Measurements from ENCODE around the gene SMIM41. TPM values are rescaled to one million over a fixed set of nuclear protein-coding genes. Genes with fewer than 3 reads are reported as not detected.

Gene SMIM41
- polyA plus RNA-seq (2013, experiment 1 of 2), result not detected
- polyA plus RNA-seq (2013, experiment 2 of 2), result not detected

DNA sequence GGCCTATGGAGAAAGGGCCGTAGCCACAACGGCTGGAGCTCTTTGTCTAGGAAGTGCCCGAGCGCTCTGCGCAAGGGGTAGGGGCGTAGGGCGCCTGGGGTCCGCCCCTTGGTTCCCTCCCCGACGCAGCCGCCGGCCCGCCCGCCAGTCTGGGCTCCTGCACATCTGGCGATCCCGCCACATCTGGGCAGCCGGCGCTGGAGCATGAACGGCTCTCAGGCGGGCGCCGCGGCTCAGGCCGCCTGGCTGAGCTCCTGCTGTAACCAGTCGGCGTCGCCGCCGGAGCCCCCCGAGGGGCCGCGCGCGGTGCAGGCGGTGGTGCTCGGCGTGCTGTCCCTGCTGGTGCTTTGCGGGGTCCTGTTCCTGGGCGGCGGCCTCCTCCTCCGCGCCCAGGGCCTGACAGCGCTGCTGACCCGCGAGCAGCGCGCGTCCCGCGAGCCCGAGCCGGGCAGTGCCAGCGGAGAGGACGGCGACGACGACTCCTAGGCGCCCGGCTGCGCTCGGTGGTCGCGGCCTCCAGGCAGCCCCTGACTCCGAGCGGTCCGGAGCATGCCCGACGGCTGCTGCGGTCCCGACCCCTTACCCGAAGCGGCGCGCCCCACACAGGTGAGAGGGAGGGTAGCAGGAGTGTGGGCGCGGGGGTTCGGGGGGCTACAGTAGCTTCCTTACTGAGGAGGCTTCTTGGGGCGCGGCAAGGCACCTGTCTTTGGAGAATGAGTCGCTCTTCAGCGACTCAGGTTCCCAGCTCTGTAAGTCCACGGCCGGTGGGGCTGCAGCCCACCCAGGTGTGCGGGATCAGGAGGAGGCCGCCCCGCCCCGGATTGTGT, at the start of gene SMIM41:
Gene SMIM41 (plus strand): TSS at position 129 of the 827 bp plus-strand sequence. CDS start 76 bp downstream, at position 205.
- Histone ChIP-seq H3K4me3 (ENCODE audit: extremely low read depth, insufficient read depth, low read length, poor library complexity, severe bottlenecking) (no peak within 1 kb of the TSS), H3K36me3 (ENCODE audit: control insufficient read depth, insufficient read depth, low read length) (peaks cover 38% of the 10 kb centered on the region), H3K4me1 (ENCODE audit: control insufficient read depth, insufficient read depth, low read length, poor library complexity, severe bottlenecking) (peaks cover 19% of the 10 kb centered on the region), H3K9me3 (ENCODE audit: control insufficient read depth, low read length) (no peaks in the 10 kb centered on the region), H3K27ac (ENCODE audit: low read depth, low read length, severe bottlenecking) (no peak within 1 kb of the TSS)
- 97% methylated on average over 52 to 76 of the region's 87 CpGs for WGBS, 2 experiments (ENCODE audit: insufficient coverage in 2 of 2)

- H3K4me1 ChIP-seq (ENCODE audit: control insufficient read depth, insufficient read depth, low read length, poor library complexity, severe bottlenecking), result peaks cover 39% of the 10 kb centered on the region
- no peaks in the 10 kb centered on the region for H3K9me3 ChIP-seq (ENCODE audit: control insufficient read depth, low read length)
- 21 to 31% methylated on average over 2 to 3 of the region's 5 CpGs for WGBS, 2 experiments (ENCODE audit: insufficient coverage in 2 of 2)
- peak overlapping the region; percentile 8 for H3K4me3 ChIP-seq (ENCODE audit: extremely low read depth, insufficient read depth, low read length, poor library complexity, severe bottlenecking)
- H3K27ac ChIP-seq (ENCODE audit: low read depth, low read length, severe bottlenecking), result peak overlapping the region; percentile 69
- H3K36me3 ChIP-seq (ENCODE audit: control insufficient read depth, insufficient read depth, low read length), result no peaks in the 10 kb centered on the region
Observed at GRCh38 chr12:52032446-52032803, 47.1 kb upstream of the SMIM41 start.

DNA sequence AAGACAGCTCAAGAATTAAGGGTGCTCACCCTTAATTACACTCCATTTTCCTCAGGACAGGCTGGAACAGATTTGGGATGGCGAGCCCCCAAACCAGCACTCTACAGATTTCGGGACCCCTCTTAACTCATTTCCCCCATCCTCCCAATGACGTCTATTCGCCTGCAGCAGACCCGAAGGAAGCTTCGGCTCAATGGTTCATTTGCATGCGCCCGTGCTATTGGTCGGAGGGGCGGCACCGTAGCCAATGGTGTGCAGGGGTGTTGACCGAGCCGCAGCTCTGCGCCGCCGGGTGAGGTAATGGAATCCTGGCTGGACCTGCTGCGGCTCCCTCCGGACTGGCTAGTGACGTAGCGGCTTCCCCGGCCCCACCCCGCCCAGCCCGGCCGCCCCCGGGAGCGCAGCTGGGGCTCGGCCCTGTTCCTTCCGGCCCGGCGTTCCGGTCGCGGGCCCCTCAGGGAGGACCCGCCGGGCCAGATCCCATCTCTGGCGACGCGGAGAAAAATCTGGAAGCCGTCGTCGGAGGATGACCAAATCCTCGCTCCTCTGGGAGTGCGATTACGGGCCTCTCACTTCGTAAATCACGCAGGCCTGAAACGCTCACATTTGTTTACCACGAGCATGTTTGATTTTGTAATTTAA, 46.6 kb upstream of the SMIM41 start:
- Histone ChIP-seq H3K36me3 (ENCODE audit: control insufficient read depth, insufficient read depth, low read length) (no peaks in the 10 kb centered on the region), H3K27ac (ENCODE audit: low read depth, low read length, severe bottlenecking) (peak overlapping the region; percentile 95), H3K4me1 (ENCODE audit: control insufficient read depth, insufficient read depth, low read length, poor library complexity, severe bottlenecking) (peaks cover 39% of the 10 kb centered on the region), H3K4me3 (ENCODE audit: extremely low read depth, insufficient read depth, low read length, poor library complexity, severe bottlenecking) (peak overlapping the region; percentile 8), H3K9me3 (ENCODE audit: control insufficient read depth, low read length) (no peaks in the 10 kb centered on the region)
- WGBS, 2 experiments (ENCODE audit: insufficient coverage in 2 of 2), result 2 to 4% methylated on average over 40 to 44 of the region's 48 CpGs

DNA sequence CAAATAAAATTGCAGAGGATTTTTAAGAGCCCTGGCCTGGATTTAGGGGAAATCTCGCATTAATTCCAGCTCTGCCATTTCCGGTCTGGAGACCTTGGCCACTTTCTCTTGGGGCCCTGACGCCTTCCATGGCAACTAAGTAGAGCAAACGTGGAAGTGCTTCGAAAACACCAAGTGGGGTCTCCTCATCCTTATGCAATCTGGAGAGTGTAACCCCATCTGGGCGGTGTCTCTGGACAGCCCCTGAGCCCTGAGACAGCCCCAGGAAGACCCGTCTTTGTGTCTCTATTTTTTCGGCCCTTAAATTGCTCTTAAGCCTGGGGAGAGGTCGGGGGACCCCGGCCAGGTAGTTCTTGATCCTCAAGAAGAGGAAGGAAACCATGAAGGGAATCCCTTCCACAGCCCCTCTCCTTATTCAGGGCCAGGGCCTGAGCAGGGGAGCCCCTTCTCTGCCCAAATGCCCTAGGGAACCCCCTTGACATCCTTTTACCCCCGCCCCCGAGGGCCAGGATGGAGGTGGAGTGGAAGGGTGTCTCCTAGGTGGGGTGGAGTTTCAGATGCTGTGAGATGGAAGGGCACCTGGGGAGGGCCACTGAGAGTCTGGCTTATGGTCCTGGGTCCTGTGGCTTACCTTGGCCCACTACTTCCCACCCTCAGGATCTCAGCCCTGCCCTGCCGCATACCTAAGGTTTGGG, 45.9 kb upstream of the SMIM41 start:
- Histone ChIP-seq H3K9me3 (ENCODE audit: control insufficient read depth, low read length) (no peaks in the 10 kb centered on the region), H3K36me3 (ENCODE audit: control insufficient read depth, insufficient read depth, low read length) (no peaks in the 10 kb centered on the region), H3K27ac (ENCODE audit: low read depth, low read length, severe bottlenecking) (peak overlapping the region; percentile 95), H3K4me1 (ENCODE audit: control insufficient read depth, insufficient read depth, low read length, poor library complexity, severe bottlenecking) (peaks cover 39% of the 10 kb centered on the region), H3K4me3 (ENCODE audit: extremely low read depth, insufficient read depth, low read length, poor library complexity, severe bottlenecking) (no peak overlapping the region)
- 80 to 84% methylated on average over 11 to 13 of the region's 13 CpGs for WGBS, 2 experiments (ENCODE audit: insufficient coverage in 2 of 2)

DNA sequence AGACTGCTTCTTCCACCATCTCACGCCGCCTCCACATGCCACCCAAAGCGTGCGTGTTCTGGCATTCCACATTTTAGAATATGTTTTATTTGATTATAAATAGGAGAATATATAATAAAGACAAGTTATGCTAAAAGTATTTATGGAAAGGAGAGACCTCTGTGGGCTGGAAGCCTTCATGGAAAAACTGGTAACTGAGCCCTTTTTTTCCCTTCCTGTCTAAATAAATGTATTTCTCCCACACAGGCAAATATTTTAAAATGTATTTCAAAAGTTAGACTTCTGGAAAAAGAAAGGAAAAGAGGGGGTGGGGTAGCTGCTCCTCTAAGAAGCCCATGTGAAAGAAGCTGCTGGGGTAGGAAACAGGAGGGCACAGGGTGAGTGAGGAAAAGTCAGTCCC, 44.3 kb upstream of the SMIM41 start:
- Histone ChIP-seq H3K4me1 (ENCODE audit: control insufficient read depth, insufficient read depth, low read length, poor library complexity, severe bottlenecking) (peaks cover 30% of the 10 kb centered on the region), H3K27ac (ENCODE audit: low read depth, low read length, severe bottlenecking) (no peak overlapping the region), H3K4me3 (ENCODE audit: extremely low read depth, insufficient read depth, low read length, poor library complexity, severe bottlenecking) (no peak overlapping the region), H3K36me3 (ENCODE audit: control insufficient read depth, insufficient read depth, low read length) (peaks cover 3% of the 10 kb centered on the region), H3K9me3 (ENCODE audit: control insufficient read depth, low read length) (no peaks in the 10 kb centered on the region)
- WGBS, 2 experiments (ENCODE audit: insufficient coverage in 2 of 2), result no CpG with 5 or more reads among the region's 4 CpGs

DNA sequence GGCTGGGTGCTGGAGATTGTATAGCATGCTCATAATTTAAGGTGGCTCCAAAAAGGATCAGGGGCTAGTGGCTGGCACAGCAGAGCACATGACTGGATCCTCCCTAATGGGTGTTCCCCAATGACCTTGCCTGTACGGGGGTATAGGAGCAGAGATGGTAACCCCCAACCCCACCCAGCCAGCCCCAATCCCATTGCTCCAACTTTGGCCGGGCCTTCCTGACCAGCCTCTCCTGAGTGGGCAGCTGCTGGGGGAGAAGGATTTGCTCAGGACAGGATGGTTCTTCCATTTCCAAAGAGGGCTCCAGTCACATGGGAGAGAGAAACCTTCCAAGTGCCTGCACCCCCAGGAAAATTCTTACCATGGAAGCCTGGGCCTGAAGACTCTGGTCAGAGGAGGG, 43.6 kb upstream of the SMIM41 start:
- H3K4me1 ChIP-seq (ENCODE audit: control insufficient read depth, insufficient read depth, low read length, poor library complexity, severe bottlenecking), result peaks cover 30% of the 10 kb centered on the region
- peaks cover 3% of the 10 kb centered on the region for H3K36me3 ChIP-seq (ENCODE audit: control insufficient read depth, insufficient read depth, low read length)
- 100% methylated on average over 1 of the region's 2 CpGs; no CpG with 5 or more reads in 1 of the 2 experiments for WGBS, 2 experiments (ENCODE audit: insufficient coverage in 2 of 2)
- H3K4me3 ChIP-seq (ENCODE audit: extremely low read depth, insufficient read depth, low read length, poor library complexity, severe bottlenecking), result no peak overlapping the region
- H3K27ac ChIP-seq (ENCODE audit: low read depth, low read length, severe bottlenecking), result peak overlapping the region; percentile 76
- H3K9me3 ChIP-seq (ENCODE audit: control insufficient read depth, low read length), result no peaks in the 10 kb centered on the region

DNA sequence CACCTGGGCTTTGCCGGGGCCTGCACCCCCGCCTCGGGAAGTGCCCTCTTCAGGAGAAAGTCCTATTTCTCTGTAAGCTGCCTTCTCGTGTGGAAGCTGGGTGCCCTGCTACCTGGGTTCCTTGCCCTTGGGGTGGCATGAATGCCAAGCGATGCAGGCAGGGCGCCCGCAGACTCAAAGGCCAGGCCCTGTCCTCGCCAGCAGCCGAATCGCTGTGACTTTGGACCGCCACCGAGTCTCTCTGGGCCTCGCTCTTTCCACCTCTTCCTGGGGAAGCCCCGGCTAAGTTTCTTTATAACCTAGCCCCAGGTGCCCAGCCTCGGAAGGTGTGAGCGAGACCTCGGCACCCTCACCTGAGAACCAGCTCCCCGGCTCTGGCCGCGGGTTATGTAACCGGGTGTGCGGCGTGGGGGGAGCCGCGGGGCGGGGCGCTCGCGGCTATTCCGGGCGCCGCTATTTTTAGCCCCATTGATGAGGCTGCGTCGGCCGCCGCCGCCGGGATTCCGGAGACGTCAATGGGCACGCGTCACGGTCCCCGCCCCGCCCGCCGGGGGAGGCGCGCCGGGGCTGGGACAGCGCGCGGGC, 42.8 kb upstream of the SMIM41 start:
- peaks cover 10% of the 10 kb centered on the region for H3K36me3 ChIP-seq (ENCODE audit: control insufficient read depth, insufficient read depth, low read length)
- H3K27ac ChIP-seq (ENCODE audit: low read depth, low read length, severe bottlenecking), result peak overlapping the region; percentile 76
- H3K4me3 ChIP-seq (ENCODE audit: extremely low read depth, insufficient read depth, low read length, poor library complexity, severe bottlenecking), result peak overlapping the region; percentile 28
- WGBS, 2 experiments (ENCODE audit: insufficient coverage in 2 of 2), result 17 to 21% methylated on average over 35 to 43 of the region's 53 CpGs
- H3K9me3 ChIP-seq (ENCODE audit: control insufficient read depth, low read length), result no peaks in the 10 kb centered on the region
- peaks cover 30% of the 10 kb centered on the region for H3K4me1 ChIP-seq (ENCODE audit: control insufficient read depth, insufficient read depth, low read length, poor library complexity, severe bottlenecking)

DNA sequence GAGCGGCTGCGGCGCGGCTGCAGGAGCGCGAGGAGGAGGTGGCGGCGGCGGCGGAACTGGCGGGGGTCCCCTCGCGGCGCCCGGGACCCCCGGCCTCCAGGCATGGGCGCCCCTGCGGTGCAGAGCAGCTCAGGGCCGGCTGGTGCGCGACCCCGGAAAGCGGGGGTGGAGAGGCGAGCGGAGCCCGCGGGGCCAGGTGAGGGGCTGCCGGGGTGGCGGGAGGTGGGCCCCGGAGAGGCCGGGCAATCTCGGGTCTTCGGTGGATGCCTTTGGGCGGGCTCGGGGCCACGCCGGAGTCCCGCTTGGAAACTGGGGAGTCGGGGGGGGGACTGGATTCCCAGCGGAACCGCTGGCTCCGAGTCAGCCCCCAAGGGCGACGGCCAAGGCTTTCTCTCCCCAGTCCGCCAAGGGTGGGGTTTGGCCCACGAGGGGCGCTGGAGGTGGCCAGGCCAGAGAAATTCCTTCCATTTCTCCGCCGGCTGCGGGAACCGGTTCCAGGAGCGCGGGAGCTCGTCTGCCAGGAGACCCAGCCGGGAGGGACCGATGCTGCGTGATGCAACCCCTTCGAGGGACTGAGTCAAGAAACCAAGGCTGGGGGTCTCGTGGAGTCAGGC, 42.1 kb upstream of the SMIM41 start:
- WGBS, 2 experiments (ENCODE audit: insufficient coverage in 2 of 2), result 0 to 1% methylated on average over 46 of the region's 59 CpGs
- no peaks in the 10 kb centered on the region for H3K9me3 ChIP-seq (ENCODE audit: control insufficient read depth, low read length)
- peak overlapping the region; percentile 77 for H3K4me3 ChIP-seq (ENCODE audit: extremely low read depth, insufficient read depth, low read length, poor library complexity, severe bottlenecking)
- H3K36me3 ChIP-seq (ENCODE audit: control insufficient read depth, insufficient read depth, low read length), result peaks cover 17% of the 10 kb centered on the region
- H3K27ac ChIP-seq (ENCODE audit: low read depth, low read length, severe bottlenecking), result peak overlapping the region; percentile 88
- H3K4me1 ChIP-seq (ENCODE audit: control insufficient read depth, insufficient read depth, low read length, poor library complexity, severe bottlenecking), result peaks cover 29% of the 10 kb centered on the region

GRCh38 chr12:52038447-52038846, 41.1 kb upstream of the SMIM41 start:
- 91 to 94% methylated on average over 4 to 6 of the region's 6 CpGs for WGBS, 2 experiments (ENCODE audit: insufficient coverage in 2 of 2)
- H3K4me1 ChIP-seq (ENCODE audit: control insufficient read depth, insufficient read depth, low read length, poor library complexity, severe bottlenecking), result peaks cover 22% of the 10 kb centered on the region
- peaks cover 27% of the 10 kb centered on the region for H3K36me3 ChIP-seq (ENCODE audit: control insufficient read depth, insufficient read depth, low read length)
- no peak overlapping the region for H3K27ac ChIP-seq (ENCODE audit: low read depth, low read length, severe bottlenecking)
- H3K4me3 ChIP-seq (ENCODE audit: extremely low read depth, insufficient read depth, low read length, poor library complexity, severe bottlenecking), result peak overlapping the region; percentile 77
- no peaks in the 10 kb centered on the region for H3K9me3 ChIP-seq (ENCODE audit: control insufficient read depth, low read length)

DNA sequence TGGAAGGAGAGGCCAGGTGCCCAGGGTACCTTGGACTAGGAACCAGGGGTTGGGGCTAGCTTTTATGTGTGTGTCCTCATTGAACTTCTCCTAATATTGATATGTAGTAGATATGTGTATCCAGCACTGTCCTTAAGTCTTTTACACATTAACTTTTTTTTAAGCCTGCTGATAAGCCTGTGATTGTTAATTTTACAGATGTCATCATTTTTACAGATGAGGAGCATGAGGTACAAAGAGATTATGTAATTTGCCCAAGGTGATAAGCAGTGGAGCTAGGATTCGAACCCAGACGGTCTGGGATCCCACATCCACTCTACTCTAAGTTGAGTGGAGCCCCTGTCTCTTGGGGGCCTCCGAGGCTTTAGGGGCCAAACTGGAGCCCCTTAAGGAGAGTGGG, 38.5 kb upstream of the SMIM41 start:
- Histone ChIP-seq H3K4me1 (ENCODE audit: control insufficient read depth, insufficient read depth, low read length, poor library complexity, severe bottlenecking) (peaks cover 12% of the 10 kb centered on the region), H3K36me3 (ENCODE audit: control insufficient read depth, insufficient read depth, low read length) (peaks cover 47% of the 10 kb centered on the region), H3K9me3 (ENCODE audit: control insufficient read depth, low read length) (no peaks in the 10 kb centered on the region), H3K4me3 (ENCODE audit: extremely low read depth, insufficient read depth, low read length, poor library complexity, severe bottlenecking) (no peak overlapping the region), H3K27ac (ENCODE audit: low read depth, low read length, severe bottlenecking) (no peak overlapping the region)
- 96% methylated on average over 3 of the region's 3 CpGs; no CpG with 5 or more reads in 1 of the 2 experiments for WGBS, 2 experiments (ENCODE audit: insufficient coverage in 2 of 2)
